HL-60 (cell line): ENCODE results near the gene PLEKHG3.

Experiments used
- CTCF ChIP-seq: IDR thresholded peaks from one replicate; pipeline ENCODE4 v1.5.1; 2011; ENCODE audit warnings: low read length, control low read depth, inconsistent platforms; ENCODE audit not compliant: insufficient read depth
- POLR2AphosphoS5 ChIP-seq: IDR thresholded peaks from 2 replicates; pipeline ENCODE4 v1.6.1; 2012; ENCODE audit warnings: low read depth
- TF ChIP-seq, protein P1 (sequence below): IDR thresholded peaks from 2 replicates; pipeline ENCODE4 v1.6.1; 2012; ENCODE audit warnings: low read depth; ENCODE audit not compliant: insufficient replicate concordance

- no peak for TF ChIP-seq CTCF
- TF ChIP-seq, protein P1, sequence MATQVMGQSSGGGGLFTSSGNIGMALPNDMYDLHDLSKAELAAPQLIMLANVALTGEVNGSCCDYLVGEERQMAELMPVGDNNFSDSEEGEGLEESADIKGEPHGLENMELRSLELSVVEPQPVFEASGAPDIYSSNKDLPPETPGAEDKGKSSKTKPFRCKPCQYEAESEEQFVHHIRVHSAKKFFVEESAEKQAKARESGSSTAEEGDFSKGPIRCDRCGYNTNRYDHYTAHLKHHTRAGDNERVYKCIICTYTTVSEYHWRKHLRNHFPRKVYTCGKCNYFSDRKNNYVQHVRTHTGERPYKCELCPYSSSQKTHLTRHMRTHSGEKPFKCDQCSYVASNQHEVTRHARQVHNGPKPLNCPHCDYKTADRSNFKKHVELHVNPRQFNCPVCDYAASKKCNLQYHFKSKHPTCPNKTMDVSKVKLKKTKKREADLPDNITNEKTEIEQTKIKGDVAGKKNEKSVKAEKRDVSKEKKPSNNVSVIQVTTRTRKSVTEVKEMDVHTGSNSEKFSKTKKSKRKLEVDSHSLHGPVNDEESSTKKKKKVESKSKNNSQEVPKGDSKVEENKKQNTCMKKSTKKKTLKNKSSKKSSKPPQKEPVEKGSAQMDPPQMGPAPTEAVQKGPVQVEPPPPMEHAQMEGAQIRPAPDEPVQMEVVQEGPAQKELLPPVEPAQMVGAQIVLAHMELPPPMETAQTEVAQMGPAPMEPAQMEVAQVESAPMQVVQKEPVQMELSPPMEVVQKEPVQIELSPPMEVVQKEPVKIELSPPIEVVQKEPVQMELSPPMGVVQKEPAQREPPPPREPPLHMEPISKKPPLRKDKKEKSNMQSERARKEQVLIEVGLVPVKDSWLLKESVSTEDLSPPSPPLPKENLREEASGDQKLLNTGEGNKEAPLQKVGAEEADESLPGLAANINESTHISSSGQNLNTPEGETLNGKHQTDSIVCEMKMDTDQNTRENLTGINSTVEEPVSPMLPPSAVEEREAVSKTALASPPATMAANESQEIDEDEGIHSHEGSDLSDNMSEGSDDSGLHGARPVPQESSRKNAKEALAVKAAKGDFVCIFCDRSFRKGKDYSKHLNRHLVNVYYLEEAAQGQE: no peak
- no peak for TF ChIP-seq POLR2AphosphoS5
Observed at GRCh38 chr14:64777461-64777860, 73.2 kb downstream of the PLEKHG3 start.
